ENCODE results near the gene FAF1.

The FAF1 gene

GRCh38 chr1:50427086-50427817 lies 532.8 kb downstream of the FAF1 start:
- H3K4me1 ChIP-seq (ENCODE audit: control insufficient read depth, insufficient read depth, low read length) = peaks cover 21% of the 10 kb centered on the region
- H3K4me3 ChIP-seq (ENCODE audit: low read length) = no peak overlapping the region

DNA sequence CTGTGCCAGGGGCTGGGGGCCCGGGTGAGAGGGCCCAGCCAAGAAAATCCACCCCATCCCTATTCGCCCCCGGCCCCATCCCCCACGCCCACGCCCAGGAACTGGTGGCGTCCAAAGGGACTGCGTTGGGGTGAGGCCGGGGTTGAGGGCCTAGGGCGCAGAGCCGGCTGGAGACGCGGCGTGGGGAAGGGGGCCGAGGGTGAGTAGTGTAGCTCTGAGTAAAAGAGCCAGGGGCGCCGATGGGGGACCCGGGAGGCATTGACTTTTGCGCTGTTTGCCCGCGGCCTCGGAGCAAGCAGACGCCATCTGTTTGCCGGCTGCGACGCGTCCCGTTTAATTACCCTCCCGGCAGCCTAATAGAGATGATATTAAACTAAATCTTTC lies 533.4 kb downstream of the FAF1 start:
- Histone ChIP-seq H3K9me3 (replicated peaks; ENCODE audit: low read length) (no peaks in the 10 kb centered on the region), H3K27me3 (ENCODE audit: control insufficient read depth, insufficient read depth, low read length) (peaks cover 99% of the 10 kb centered on the region), H3K9ac (ENCODE audit: low read depth, low read length) (no peak overlapping the region), H3K4me3 (ENCODE audit: low read length) (no peak overlapping the region), H3K4me2 (ENCODE audit: low read length) (peak overlapping the region; percentile 8), H3K36me3 (ENCODE audit: insufficient read depth, low read length) (no peaks in the 10 kb centered on the region), H3K4me1 (ENCODE audit: control insufficient read depth, insufficient read depth, low read length) (peaks cover 21% of the 10 kb centered on the region)

More at GRCh38 chr1:50427086-50427817, 532.8 kb downstream of the FAF1 start:
- peaks cover 99% of the 10 kb centered on the region for H3K27me3 ChIP-seq (ENCODE audit: control insufficient read depth, insufficient read depth, low read length)
- no peaks in the 10 kb centered on the region for H3K36me3 ChIP-seq (ENCODE audit: insufficient read depth, low read length)
- H3K9ac ChIP-seq (ENCODE audit: low read depth, low read length) = no peak overlapping the region
- peak overlapping the region; percentile 8 for H3K4me2 ChIP-seq (ENCODE audit: low read length)
- no peaks in the 10 kb centered on the region for H3K9me3 ChIP-seq (replicated peaks; ENCODE audit: low read length)

GRCh38 chr1:50426108-50426700 lies 533.9 kb downstream of the FAF1 start:
- Histone ChIP-seq H3K9ac (ENCODE audit: low read depth, low read length) (no peak overlapping the region), H3K4me3 (ENCODE audit: low read length) (no peak overlapping the region), H3K36me3 (ENCODE audit: insufficient read depth, low read length) (no peaks in the 10 kb centered on the region), H3K4me2 (ENCODE audit: low read length) (no peak overlapping the region), H3K27me3 (ENCODE audit: control insufficient read depth, insufficient read depth, low read length) (peaks cover 99% of the 10 kb centered on the region), H3K9me3 (replicated peaks; ENCODE audit: low read length) (no peaks in the 10 kb centered on the region), H3K4me1 (ENCODE audit: control insufficient read depth, insufficient read depth, low read length) (peaks cover 21% of the 10 kb centered on the region)

- peaks cover 99% of the 10 kb centered on the region for H3K27me3 ChIP-seq (ENCODE audit: control insufficient read depth, insufficient read depth, low read length)
- H3K9ac ChIP-seq (ENCODE audit: low read depth, low read length) = no peak overlapping the region
- peaks cover 21% of the 10 kb centered on the region for H3K4me1 ChIP-seq (ENCODE audit: control insufficient read depth, insufficient read depth, low read length)
- peak overlapping the region; percentile 80 for H3K4me2 ChIP-seq (ENCODE audit: low read length)
- no peak overlapping the region for H3K4me3 ChIP-seq (ENCODE audit: low read length)
- H3K36me3 ChIP-seq (ENCODE audit: insufficient read depth, low read length) = no peaks in the 10 kb centered on the region
- H3K9me3 ChIP-seq (replicated peaks; ENCODE audit: low read length) = no peaks in the 10 kb centered on the region
Measured at GRCh38 chr1:50425376-50426107, 534.5 kb downstream of the FAF1 start.

DNA sequence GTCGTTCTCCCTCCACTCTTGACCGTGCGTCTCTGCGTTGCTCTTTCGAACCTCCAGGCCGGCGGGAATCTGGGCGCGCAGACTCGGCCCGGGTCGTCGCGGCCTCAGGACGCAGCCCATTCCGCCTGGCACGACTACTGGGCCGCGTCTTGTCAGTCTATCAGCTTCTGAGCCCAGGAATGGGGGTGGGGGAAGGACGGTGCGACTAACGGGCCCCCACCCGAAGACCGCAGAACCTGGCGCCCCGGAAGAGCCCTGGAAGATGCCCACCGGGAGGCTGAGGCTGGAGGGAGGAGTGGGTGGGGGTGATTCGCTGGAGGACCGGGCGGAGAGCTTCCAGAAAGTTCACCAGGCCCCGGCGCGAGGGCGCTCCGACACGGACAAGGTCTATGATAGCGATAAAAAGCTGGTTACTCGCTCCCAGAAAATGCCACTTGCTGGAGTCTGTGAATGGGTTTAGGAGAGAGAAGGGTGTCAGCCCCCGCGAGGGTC lies 535.1 kb downstream of the FAF1 start:
- Histone ChIP-seq H3K9ac (ENCODE audit: low read depth, low read length) (no peak overlapping the region), H3K4me1 (ENCODE audit: control insufficient read depth, insufficient read depth, low read length) (peaks cover 21% of the 10 kb centered on the region)

DNA sequence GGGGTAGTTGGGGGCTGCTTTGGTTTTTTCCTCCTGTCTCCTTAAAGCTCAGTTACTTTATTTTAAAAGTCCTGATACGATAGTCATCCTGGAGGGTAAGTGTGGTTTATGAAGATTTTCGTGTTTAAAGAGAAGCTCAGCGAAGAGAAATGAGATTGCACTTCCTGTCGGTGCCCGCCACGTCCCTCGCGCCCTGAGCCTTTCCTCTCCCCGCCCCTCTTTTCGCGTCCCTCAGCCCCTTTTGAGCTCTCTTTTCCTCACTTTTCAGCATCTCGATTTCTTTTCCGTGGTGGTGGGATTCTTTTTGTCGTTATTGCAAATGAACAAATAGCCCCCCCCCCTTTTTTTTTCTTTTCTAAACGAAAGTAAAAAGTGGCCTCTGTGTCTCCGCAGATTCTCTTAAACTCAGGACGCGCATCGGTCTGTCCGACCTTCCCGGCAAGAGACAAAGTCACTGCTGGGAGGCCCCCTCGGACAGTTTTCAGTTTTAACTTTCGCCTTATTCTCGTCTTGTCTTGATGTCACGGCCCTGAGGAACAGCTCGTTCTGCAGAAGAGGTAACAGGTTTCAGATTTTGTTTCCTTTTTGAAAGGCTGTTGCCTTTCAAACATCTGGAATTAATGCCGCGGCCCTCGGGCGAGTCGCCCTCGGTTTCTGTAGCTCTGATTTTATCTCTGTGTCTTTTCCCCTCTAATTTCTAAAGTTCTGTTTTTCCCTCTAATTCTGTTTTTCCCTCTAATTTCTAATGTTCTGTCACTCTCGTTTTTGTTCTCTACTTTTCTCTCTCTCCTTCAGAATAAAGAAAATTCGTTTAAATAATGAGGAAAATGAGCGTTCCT lies 535.8 kb downstream of the FAF1 start:
- peaks cover 21% of the 10 kb centered on the region for H3K4me1 ChIP-seq (ENCODE audit: control insufficient read depth, insufficient read depth, low read length)
- peak overlapping the region; percentile 80 for H3K4me2 ChIP-seq (ENCODE audit: low read length)
- peak overlapping the region; percentile 67 for H3K4me3 ChIP-seq (ENCODE audit: low read length)
- no peak overlapping the region for H3K9ac ChIP-seq (ENCODE audit: low read depth, low read length)
- peaks cover 99% of the 10 kb centered on the region for H3K27me3 ChIP-seq (ENCODE audit: control insufficient read depth, insufficient read depth, low read length)
- H3K9me3 ChIP-seq (replicated peaks; ENCODE audit: low read length) = no peaks in the 10 kb centered on the region
- no peaks in the 10 kb centered on the region for H3K36me3 ChIP-seq (ENCODE audit: insufficient read depth, low read length)

More for the DNA sequence above, 535.1 kb downstream of the FAF1 start:
- H3K36me3 ChIP-seq (ENCODE audit: insufficient read depth, low read length) = no peaks in the 10 kb centered on the region
- peak overlapping the region; percentile 80 for H3K4me2 ChIP-seq (ENCODE audit: low read length)
- H3K9me3 ChIP-seq (replicated peaks; ENCODE audit: low read length) = no peaks in the 10 kb centered on the region
- H3K27me3 ChIP-seq (ENCODE audit: control insufficient read depth, insufficient read depth, low read length) = peaks cover 99% of the 10 kb centered on the region
- no peak overlapping the region for H3K4me3 ChIP-seq (ENCODE audit: low read length)

GRCh38 chr1:50423670-50424000 lies 536.4 kb downstream of the FAF1 start:
- H3K4me1 ChIP-seq (ENCODE audit: control insufficient read depth, insufficient read depth, low read length) = peaks cover 21% of the 10 kb centered on the region
- peak overlapping the region; percentile 53 for H3K4me3 ChIP-seq (ENCODE audit: low read length)
- no peak overlapping the region for H3K9ac ChIP-seq (ENCODE audit: low read depth, low read length)
- peaks cover 98% of the 10 kb centered on the region for H3K27me3 ChIP-seq (ENCODE audit: control insufficient read depth, insufficient read depth, low read length)
- no peaks in the 10 kb centered on the region for H3K36me3 ChIP-seq (ENCODE audit: insufficient read depth, low read length)
- no peaks in the 10 kb centered on the region for H3K9me3 ChIP-seq (replicated peaks; ENCODE audit: low read length)
- H3K4me2 ChIP-seq (ENCODE audit: low read length) = peak overlapping the region; percentile 80

DNA sequence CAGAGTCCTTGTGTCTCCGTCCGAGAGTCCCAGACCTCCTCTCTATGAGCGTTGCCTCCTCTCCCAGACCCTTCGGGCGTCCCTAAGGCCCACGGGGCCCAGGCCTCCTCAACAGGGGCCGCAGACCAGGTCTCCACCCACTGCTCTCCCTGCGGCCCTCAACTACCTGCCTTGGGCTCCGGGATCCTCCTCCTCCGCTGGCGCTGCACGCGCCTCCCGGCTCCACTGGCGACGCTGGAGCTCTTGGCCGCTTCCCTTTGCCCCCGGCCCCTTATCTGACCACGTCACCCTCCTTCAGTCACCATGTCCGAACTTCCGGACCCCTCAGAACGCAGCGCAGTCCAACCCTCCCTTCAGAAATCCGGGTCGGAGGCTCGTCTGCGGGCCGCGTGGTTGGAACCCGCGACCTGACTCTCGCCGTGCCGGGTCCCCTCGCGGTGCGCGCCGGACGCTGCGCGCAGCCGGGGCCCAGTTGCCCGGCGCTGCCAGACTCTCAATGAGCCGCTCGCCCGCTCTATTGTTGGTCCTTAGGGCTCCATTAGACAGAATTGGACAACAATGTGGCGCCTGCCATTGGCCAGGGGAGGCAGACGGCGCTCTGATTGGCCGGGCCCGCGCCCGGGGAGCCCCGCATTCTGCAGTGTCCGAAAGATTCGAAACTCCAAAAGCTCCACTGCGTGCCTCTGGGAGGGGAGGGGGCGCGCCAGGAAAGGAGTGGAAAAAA lies 537.0 kb downstream of the FAF1 start, which contains the start of gene DMRTA2:
TSS of gene DMRTA2 (minus strand) at position 498 of the 724 bp plus-strand sequence. CDS start 1,907 bp downstream, outside the sequence.
- peak within 1 kb of the TSS; percentile 80 for H3K4me2 ChIP-seq (ENCODE audit: low read length)
- H3K9me3 ChIP-seq (replicated peaks; ENCODE audit: low read length) = no peaks in the 10 kb centered on the region
- no peak within 1 kb of the TSS for H3K9ac ChIP-seq (ENCODE audit: low read depth, low read length)
- H3K27me3 ChIP-seq (ENCODE audit: control insufficient read depth, insufficient read depth, low read length) = peaks cover 98% of the 10 kb centered on the region
- peaks cover 21% of the 10 kb centered on the region for H3K4me1 ChIP-seq (ENCODE audit: control insufficient read depth, insufficient read depth, low read length)
- peak within 1 kb of the TSS; percentile 67 for H3K4me3 ChIP-seq (ENCODE audit: low read length)
- H3K36me3 ChIP-seq (ENCODE audit: insufficient read depth, low read length) = no peaks in the 10 kb centered on the region

DNA sequence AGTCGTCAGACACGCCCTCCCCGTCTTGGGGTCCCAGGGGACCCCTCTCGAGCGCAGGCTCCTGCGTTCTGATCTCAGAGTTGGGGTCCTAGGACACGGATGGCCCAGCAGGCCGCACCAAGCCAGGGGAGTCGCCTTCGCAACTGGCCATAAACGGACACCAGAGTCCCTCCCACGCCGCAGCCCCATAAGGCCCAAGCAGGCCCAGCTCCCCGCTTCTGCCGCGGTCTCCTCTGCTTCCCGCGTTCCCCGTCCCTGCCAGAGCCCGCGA lies 537.5 kb downstream of the FAF1 start:
- Histone ChIP-seq H3K4me2 (ENCODE audit: low read length) (peak overlapping the region; percentile 80), H3K4me3 (ENCODE audit: low read length) (no peak overlapping the region), H3K9ac (ENCODE audit: low read depth, low read length) (no peak overlapping the region), H3K9me3 (replicated peaks; ENCODE audit: low read length) (no peaks in the 10 kb centered on the region), H3K36me3 (ENCODE audit: insufficient read depth, low read length) (no peaks in the 10 kb centered on the region), H3K4me1 (ENCODE audit: control insufficient read depth, insufficient read depth, low read length) (peaks cover 21% of the 10 kb centered on the region), H3K27me3 (ENCODE audit: control insufficient read depth, insufficient read depth, low read length) (peaks cover 98% of the 10 kb centered on the region)

DNA sequence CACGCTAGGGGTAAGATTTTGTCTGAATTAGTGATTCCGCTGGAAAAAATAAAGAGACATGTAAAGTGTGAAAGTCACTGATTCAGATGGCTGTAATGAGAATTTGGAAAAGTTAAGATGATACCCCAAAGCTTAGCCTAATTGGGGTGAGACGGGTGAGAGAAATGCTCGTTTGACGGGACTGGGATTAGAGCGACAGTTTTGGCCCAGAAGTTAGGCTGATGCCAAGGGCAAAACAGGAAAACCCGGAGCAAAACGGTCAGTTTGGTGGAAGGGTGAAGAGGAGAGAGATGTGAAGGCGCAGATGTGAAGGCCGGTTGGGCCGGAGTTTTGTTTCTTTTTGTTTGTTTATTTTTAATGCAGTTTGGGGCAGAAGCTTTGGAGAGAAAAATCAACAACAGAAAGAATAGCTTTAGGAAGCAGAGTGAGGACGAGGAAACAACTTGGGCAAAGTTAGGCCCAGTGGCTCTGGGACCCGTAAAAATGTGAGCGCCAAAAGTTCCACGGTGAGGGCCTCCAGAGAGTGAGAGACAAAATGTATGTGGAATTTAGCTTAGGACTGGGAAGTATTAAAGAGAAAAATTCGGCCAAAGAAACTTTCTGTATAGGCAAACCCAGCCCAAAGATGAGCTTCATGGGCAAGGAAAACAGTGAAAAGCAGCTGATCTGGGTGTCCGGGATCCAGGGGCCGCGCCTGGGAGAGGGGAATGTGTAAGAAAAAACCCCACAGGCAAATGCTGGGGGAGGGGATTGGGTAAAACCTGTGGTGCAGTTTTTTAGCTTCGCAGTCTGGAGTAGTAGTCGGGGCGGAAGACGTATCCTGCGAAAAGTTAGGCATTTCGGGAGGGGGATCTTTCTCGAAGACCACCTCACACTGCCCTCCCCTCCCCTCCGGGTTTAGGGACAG lies 538.0 kb downstream of the FAF1 start:
- Histone ChIP-seq H3K4me1 (ENCODE audit: control insufficient read depth, insufficient read depth, low read length) (peaks cover 16% of the 10 kb centered on the region), H3K4me3 (ENCODE audit: low read length) (no peak overlapping the region), H3K27me3 (ENCODE audit: control insufficient read depth, insufficient read depth, low read length) (peaks cover 98% of the 10 kb centered on the region), H3K4me2 (ENCODE audit: low read length) (no peak overlapping the region), H3K9ac (ENCODE audit: low read depth, low read length) (no peak overlapping the region), H3K9me3 (replicated peaks; ENCODE audit: low read length) (no peaks in the 10 kb centered on the region), H3K36me3 (ENCODE audit: insufficient read depth, low read length) (no peaks in the 10 kb centered on the region)
